Glomerular visceral epithelial cell (primary cell): ENCODE data around the gene TMEM9.
"Not testable (repeated sequence)": the region's sequence is repeated elsewhere in the genome, so short reads cannot be mapped to it uniquely, and the experiment has no call there.

ENCODE experiments used
- DNase-seq: peaks from one replicate; pipeline ENCODE4 v3.0.0-alpha.2; 2016; ENCODE audit errors: extremely low spot score

Gene TMEM9

DNA sequence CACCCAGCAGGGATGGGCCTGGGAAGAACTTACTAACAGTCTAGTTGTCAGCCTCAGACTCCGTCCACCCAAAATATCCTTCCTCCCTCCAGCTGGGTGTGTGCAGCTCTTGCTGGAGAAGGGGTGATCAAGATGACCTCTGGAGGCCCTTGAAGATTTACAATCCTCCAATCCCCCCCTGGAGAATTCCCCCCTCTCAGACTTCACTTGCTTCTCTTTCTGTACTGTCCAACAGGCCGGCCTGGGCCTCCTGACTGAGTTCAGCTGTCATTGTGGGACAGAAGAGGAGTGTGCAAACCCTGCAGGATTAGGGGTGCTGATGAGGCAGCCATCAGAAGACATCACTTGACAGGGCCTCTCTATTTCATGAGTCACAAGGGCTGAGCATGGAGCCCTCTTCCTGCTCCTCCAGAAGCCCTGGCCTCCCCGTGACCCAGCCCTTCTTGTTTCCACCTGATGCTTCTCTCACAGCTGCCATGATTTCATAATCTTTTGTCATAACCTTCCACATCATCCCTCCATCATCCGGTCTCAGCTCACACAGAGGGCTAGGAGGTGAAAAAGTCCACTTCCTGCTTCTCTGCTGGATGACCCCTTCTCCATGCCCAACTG is 18.8 kb upstream of the TMEM9 start:
- peak; percentile 29 for DNase-seq

DNA sequence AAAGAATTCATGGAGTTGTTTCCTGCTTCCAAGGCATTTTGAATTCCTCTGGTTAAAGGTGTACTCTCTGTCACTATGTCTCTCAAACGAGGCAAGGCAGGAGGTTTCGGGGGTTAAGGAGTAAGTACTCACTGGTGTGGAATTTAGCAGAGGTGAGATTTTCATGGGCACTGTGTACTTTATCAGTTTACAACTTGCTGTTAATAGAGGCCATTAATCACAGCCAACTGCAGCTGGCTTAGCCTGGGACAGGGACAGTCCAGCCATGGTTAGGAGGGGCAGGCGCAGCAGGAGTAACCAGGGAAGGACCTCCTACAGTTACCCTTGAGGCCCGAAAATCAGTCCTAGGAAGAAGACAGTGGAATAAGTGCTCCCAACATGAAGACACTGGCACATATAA is 18.1 kb upstream of the TMEM9 start:
- DNase-seq = no peak

DNA sequence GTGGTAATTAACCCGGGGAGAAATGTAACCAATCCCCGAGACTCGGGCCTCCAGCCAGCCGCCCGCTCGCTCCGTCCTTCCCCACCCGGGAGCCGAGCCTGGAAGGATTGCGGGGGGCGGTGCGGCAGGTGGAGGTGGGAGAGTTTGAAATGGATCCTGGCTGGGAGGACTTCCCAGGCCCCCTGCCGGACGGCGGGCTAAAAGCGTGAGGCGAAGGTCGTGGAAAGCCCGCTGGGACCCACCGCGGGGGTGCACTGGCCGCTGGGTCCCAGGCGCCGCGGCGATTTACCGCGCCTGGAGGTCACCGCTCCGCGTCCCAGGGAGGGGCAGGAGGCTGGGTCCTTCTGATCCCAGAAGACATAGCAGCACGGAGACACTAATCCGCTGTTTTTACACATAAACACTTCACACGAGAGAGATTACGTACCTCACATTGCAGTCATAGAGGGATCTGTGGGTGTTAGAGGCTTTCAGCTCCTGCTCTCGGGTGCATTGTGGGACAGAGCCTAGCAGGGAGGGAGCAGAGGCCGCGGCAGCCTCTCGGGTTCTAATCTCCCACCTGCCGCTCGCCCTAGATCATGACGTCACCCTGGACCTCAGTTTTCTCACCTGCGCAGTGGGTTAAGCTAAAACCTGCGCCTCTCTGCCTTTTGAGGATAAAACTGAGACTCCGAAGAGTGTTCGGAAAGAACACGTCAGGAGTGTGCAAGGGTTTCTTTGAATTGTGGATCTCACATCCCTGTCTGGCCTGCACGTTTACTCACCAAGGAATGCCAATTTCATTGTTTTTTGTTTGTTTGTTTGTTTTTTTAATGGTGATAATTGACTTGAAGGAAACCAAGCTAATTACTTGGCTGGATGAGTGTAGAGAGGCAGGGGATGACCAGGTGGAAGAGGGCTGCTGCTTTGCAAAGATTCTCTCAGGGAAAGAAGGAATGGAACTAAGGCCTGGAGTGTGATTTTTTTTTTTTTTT is 17.1 kb upstream of the TMEM9 start:
- no peak for DNase-seq

DNA sequence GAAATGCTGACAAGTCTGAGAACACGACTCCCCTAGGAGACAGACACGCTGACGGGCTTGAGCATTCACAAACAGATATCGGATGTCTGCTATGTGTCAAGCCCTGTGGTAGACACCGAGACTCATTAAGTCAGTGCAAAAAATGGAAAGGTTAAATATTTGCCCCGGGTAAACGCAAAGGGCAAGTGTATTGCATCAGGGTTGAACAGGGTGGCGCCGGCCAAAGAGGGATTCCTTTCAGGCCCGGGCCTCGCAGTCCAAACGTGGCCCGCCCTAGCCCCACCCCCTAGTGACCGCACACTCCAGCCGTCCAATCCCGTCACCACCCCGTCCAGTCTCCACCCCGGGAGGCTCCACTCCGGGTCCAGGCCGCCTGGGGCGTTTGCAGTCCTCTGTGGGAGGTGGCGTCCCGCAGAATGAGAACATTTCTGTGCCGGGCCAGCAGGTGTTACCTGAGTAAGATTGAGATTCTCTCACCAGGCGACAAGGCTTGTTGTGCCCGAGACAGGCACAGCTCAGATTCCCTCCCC is 16.3 kb upstream of the TMEM9 start:
- peak; percentile 94 for DNase-seq

DNA sequence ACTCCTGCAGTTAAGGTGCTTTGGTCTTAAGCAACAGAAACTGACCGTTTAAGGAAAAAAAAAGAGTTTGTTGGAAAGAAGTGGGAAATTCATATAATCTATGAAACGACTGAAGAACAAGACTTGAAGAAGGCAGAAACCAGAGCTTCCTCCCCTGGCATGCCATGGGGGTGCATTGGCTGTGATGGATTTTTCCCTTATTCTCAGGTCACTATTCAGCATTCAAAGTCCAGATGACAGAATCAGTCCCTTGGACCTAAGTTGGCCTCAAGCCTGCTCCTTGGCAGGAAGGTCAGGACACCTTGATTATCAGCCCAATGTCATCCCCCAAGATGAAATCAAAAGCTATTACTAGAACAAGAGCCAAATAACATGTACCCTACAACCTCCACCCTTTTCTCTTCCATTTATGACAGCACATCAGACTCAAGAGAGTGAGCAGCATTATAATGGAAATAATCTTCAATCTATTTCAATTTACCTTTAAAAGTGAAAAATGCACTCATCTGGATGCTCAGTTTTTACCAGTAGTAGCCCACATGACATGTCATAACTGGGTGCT is 15.8 kb upstream of the TMEM9 start:
- DNase-seq = no peak

DNA sequence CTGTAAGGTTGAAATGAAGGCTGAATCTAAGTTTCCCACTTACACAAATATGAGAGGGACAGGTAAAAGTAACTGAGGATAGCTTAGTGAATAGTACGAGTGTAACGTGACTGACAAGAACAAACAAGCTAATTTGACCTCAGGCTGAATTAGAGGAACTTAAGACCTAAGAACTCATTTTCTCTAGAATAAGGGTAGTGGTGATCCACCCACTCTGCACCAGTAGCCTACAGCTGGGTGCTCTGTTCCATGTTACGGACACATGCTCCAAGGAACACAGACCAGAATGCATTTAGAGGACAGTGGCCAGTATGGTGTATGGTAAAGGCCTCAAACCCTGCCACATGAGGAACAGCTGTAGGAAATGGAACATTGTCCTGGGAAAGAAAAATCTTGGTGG is 14.9 kb upstream of the TMEM9 start:
- no peak for DNase-seq

DNA sequence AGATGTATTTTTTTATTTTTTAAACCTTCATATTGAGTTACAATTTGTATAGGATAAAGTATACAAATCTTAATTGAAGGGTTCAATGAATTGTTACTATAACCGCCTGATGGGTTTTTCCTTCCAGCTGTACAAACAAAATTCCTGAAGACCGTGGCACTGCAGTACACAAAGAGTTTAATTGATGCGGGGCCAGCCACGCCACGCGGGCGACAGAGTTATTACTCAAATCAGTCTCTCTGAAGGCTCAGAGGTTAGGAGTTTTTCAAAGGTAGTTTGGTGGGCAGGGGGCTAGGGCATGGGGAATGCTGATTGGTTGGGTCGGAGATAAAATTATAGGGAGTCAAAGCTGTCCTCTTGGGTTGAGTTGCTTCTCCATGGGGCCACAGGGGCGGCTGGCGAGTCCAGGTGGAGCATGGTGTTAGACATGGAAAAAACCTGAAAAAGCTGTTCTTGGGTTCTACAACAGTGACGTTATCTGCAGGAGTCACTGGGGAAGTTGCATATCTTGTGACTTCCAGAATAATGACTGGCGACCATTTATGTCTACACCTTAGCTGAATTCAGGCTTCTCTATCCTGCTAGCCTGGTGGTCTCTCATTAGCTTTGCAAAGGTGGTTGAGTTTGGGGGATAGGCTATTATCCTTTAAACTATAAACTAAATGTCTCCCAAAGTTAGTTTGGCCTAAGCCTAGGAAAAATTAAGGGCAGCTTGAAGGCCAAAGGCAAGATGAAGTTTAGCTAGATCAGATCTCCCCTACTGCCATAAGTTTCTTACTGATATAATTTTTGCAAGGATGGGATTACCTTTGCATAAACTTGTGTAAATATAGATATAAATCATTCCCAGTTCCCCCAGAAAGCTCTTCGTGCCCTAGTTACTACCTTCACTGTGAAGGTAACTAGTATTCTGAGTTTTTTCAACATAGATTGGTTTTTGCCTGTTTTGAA is 13.0 kb upstream of the TMEM9 start:
- DNase-seq = no peak

DNA sequence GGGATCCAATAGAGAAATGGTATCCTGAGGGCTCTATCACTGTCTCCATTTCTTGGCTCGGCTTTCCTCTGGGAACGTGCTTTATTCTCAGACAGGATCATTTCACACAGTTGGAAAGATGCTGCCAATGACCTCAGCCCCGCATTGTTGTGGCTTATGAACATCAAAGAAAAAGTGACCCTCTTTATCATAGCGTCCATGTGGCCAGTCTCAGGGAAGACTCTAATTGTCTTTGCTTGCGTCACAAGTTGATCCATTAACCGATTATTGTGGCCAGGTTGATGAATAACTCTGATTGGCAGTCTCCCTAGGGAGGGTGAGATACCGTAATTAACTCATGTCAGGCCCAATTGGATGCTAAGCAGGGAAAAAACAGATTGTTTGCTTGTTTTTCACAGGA is 10.4 kb upstream of the TMEM9 start:
- DNase-seq = peak; percentile 72

DNA sequence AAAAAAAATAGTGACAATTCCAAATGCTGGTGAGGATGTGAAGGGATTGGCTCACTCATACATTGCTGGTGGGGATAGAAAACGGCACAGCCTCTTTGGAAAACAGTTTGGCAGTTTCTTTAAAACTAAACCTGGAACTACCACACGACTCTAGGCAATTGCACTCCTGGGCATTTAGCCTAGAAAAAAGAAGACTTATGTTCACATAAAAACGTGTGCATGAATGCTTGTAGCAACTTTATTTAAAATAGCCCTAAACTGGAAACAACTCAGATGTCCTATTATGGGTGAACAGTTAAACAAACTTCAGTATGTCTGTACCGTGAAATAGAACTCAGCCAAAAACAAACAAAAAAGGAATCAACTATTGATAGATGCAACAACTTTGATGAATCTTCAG is 9.4 kb upstream of the TMEM9 start:
- DNase-seq = no peak

DNA sequence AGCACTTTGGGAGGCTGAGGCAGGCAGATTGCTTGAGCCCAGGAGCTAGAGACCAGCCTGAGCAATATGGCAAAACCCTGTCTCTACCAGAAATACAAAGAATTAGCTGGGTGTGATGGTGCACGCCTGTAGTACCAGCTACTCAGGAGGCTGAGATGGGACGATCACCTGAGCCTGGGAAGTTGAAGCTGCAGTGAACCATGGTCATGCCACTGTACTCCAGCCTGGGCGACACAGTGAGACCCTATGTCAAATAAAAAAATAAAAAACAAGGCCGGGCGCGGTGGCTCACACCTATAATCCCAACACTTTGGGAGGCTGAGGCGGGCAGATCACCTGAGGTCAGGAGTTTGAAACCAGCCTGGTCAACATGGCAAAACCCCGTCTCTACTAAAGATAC is 8.8 kb upstream of the TMEM9 start:
- not testable (repeated sequence) for DNase-seq

DNA sequence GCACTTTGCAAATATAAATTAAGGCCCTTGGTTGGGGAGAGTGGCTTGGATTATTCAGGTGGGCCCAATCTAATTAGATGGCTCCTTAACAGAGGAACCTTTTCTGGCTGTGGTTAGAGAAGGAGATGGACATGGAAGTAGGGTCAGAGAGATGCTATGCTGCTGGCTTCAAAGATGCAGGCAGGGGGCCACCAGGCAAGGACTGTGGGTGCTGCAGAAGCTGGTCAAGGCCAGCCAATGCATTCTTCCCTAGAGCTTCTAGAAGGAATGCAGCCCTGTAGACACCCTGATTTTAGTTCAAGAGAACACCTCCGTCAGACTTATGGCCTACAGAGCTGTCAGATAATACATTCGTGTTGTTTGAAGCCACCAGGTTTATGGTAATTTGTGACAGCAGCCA is 3.7 kb upstream of the TMEM9 start:
- no peak for DNase-seq

DNA sequence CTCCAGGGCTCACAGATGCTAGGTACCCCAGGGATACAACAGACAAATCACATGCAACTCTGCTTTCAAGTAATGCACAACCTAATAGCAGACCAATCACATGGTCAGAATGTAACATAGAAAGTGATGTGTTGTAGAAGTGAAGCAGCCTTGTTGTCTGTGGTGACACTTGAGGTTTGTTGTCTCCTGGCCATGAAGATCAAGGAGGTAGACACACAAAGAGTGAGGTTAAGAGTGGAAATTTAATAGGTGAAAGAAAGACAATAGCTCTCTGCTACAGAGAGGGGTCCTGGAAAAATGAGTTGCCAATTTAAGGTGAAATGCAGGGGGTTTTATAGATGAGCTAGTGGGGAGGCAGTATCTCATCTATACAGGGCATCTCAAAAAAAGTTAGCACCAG is 2.5 kb upstream of the TMEM9 start:
- no peak for DNase-seq

DNA sequence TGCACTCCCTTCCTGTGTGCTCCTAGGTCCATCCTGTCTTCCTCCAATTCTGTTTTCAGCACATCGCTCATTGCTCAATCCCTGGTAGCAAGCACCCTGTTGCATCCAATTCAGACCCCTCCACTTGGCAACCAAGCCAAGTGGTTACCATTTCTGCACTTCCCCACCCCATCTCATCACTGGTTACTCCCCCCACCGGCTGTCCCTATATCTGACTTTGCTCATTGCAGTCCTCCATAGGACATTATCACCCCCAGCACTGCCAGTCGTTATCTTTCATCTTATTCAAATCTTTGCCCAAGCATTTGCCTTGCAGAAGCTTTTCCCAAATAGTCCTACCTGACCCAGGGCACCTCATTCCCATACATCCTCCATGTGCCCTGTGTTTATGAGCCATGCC is 2.1 kb upstream of the TMEM9 start:
- no peak for DNase-seq

DNA sequence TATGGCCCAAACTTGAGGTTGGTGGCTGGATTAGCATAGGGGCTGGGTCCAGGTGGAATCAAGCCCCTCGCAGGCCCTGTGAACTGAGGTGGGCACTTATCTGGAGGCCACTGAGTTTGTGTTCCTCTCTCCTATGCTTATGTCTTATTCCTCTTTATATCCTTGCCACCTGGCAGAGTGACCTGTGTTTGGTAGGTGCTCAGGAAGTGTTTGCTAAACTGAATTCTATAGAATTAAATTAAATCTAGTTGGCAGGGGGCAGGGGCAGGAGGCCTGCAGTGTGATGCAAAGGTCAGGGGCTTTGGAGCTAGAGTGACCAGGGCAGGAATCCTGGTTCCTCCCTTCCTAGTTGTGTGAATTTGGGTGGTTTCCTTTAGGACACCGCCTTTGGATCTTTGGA is 1.1 kb upstream of the TMEM9 start:
- DNase-seq = no peak

DNA sequence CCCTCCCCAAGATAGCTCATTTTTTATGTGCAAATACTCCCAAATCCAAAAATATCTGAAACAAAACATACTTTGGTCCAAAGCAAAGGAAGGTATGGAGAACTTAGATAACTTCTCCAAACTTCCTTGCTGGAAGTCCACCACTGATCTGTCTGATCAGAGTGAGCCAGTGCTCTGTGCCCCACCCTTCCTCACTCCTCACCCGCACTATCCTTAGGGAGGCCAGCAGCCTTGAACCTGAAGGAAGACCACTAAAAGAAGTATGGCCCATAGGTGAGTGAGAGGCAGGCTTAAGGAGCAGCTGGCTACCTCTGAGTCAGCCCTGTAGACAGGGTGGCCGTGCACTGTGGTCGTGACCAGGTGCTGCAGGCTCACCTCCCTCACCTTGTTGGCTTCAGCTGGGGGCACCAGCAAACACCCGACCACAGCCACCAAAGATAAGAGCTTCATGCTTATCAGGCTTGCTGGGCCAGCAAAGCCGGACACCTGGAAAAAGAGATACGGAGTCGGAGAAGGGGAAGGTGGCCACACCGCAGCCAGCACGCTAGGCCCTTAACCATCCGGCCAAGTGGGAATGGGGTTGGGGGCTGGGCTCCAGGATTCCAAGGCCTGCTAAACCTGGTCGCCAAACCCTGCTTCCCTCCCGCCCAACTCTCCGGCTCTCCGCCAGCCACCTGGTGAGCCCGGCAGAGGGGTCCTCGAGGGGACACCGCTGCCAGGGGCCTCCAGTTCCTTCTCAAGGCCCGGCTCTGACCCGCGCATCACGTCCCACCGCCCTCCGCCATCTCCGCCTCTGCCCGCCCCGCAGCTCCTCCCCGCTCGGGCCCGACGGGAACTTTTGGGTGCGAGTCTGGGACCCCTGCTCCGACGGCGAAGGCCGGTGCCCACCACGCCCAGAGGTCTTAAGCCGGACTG is 543 bp downstream of the TMEM9 start:
- no peak for DNase-seq

DNA sequence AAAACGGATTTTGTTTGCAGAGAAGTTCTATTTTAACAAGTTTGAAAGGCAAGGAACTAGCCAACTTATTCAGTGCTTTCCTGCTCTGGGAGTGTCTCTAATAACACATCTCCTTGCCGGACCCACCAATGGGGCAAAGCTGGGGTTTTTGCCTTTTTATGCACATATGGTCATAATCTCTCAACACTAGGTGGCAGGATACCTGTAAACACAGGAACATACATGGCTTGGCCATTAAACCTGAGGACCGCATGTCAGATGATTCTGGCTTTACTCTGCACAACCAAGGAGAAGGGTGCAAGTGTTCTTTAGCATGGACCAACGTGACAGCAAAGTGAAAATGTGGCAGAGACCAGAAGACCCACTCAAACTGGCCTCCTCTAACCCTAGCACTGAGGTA is 4.9 kb downstream of the TMEM9 start:
- DNase-seq = peak; percentile 44

DNA sequence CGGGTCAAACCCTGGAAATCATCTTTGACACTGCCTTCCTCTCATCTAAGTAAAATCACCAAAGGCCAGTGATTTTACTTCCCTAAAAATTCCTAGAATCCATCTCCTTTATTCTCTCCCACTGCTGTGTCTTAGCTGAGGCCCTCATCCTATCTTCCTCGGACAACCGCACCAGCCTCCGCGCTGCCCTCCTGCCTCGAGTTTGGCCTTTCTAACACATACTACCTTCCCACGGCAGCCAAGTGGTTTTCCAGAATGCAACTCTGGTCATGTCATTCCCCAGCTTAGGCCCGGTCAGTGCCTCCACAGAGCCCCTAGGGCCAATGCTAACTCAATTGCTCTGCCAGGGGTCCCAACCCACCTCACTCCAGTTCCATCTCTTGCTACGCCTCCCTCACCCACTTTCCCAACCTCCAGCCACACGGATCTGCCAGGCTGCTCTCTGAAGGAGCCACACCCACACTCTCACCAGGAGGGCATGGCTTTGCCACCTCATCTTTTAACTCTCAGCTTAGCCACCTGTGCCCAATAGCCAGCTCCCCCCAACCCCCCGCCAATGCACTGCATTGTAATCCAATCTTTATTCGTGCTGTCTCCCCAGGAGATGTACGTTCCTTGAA is 6.8 kb downstream of the TMEM9 start:
- no peak for DNase-seq

DNA sequence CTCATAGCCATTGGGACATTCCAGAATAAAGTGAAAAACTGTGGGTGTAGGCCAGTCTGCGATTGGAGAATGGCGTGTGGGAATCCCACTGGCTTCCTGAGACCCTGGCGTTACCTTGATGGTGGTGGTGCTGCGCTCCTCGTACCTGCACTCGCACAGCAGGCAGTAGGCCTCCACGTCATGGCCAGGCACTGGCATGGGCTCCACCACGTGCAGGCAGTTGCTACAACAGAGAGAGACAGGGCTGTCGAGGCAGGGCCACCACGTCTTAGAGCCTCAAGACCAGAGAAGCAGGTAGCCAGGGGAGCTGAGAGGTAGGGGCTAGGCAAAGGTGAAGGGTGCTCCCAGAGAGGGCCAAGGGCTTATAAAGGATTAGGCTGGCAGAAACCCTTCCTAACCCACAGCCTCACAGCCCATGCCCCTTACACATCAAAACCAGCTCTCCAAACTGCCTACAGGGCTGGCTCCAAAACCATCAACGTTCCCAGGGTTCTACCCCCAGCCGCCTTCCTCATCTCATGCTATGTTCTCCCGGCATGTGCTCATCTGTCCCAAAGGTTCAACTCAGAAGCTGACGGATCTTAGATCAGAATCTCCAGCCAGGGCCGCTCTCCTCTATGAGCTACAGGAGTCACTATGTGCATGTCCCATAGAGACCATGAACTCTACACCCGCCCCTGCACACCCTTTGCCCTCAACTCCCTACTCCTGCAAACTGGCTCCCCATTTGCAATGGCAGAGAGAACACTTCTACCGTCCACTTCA is 7.5 kb downstream of the TMEM9 start:
- no peak for DNase-seq

DNA sequence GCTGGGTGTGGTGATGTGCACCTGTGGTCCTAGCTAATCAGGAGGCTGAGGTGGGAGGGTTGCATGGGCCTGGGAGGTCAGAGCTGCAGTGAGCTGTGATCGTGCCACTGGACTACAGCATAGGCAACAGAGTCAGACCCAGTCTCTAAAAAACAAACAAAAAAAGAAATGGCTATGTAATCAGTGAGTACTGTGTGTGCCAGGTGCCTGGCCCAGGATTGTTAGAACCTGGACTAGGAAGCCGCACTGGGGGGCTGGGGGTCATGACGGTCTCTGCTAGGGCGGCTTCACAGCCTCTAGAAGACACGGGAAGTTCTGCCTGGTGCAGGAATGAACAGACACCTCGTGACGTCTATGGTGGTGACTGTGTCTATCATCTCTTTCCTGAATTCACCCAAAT is 8.5 kb downstream of the TMEM9 start:
- DNase-seq = no peak
